ENCODE results near the gene OPN1SW.

- TF ChIP-seq CTCF (conservative IDR thresholded peaks at IDR 0.05; ENCODE audit: low read length) (no peak), EZH2phosphoT487 (IDR thresholded peaks at IDR 0.05; ENCODE audit: borderline replicate concordance) (no peak)
Observed at GRCh38 chr7:128755075-128755818, 20.3 kb downstream of the OPN1SW start.
